ENCODE measurements around the gene PLEKHG4B.

PLEKHG4B gene

DNA sequence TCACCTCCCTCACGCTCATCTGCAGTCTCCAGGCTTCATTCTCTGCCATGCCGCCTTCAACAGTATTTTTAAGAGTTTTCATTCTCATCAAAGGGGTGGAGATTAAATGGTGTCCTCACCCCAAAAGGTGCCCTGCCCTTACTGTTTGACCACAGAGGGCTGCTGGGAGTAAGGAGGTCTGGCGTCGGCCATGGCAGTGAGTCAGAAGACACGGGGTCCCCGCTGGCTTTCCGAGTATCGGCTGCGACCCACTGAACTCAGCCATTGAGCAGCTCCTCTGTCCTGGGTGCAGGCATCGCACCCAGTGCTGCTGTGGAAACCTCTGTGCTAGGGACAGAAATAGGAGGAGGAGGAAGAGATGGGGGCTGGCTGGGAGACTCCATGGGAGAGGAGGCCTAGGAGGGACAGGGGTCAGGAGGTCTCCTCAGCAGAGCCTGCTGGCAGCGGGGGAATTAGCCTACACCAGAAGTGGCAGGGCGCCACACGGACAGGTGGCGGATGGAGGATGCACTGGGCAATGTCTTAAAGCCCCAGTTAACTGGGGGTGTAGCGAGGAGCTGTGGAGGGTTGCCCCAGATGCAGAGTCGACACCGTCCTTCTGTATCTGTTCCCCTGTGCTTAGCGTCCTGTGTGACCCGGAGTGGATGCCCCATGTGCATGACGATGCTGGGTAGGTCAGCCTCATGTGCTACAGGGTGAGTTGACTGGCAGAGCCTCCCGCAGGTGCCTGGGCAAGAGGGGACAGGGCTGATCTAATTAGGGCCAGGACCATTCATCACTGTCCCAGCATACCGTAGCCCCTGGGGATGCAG is 15.4 kb upstream of the PLEKHG4B start:
- no peak for DNase-seq (ENCODE audit: low spot score)

DNA sequence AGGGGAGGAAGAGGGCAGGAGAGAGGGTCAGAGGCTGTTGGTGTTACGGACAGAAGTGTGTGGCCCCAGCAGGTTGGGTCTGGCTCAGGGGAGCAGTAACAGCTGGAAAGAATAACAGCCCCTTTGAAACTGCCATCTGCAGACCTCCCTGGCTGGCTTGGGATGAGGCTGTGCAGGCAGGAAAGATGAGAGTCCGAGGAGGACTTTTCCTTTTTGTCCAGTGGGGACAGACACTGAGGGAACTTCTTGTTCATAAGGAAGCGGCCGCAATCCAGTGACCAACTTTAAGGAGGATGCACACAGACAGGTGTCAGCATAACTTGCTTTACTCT is 14.8 kb upstream of the PLEKHG4B start:
- DNase-seq (ENCODE audit: low spot score), result no peak

DNA sequence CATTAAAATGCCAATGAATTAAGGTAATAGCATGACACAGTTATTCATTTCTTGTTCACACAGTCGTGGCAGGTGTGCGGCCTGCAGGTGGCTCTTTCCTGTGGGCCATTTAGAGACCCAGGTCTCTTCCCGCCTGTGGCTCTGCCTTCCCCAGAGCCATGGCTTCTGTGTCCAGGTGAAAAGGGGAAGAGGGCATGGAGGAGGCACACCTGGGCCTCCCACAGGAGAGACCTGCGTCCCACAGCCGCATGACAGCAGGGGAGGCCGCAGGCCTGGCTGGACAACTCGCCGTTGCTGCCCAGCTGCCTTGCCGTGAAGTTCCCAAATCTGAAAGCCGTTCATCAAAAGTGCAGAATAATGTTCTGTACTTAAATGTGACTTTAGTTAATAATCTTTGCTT is 14.4 kb upstream of the PLEKHG4B start:
- no peak for DNase-seq (ENCODE audit: low spot score)

DNA sequence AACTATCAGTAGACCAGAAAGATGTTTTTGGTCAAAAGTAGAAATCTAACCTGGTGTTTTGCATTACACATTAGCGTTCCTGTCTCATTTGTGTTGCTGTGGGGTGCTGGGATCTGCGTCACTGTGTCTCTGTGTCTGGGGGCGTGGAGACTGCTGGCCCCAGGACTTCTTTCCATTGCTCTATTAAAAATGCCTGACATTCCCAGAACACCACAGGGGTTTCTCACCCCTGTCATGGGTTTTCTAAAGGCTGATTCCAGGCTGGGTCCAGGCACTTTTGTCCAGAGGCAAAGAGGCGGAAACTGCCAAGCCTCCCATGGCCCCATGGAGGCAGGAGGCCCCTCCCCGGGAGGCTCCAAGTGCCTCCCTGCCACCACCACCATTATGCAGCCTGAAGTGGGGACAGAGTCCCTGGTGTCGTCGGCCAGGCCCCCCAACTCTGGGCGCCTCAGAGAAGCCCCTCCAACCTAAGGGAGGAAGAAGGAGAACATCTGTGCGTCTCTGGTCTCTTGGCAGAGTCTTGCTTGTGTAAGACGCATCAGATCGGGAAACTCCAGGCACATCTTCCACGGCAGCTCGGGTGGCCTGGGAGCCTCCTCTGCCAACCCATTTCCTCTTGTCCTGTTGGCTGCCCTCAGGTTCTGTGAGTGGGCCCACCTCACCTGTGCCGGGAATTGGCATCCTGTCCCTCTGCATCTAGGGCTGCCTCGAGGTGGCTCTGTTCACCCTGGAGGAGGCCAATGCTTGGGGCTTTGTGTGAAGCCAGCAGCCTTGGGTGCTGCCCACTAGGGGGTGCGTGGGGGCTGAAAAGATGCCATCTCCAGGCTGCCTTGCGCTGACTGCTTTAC is 13.8 kb upstream of the PLEKHG4B start:
- peak; percentile 2 for DNase-seq (ENCODE audit: low spot score)

DNA sequence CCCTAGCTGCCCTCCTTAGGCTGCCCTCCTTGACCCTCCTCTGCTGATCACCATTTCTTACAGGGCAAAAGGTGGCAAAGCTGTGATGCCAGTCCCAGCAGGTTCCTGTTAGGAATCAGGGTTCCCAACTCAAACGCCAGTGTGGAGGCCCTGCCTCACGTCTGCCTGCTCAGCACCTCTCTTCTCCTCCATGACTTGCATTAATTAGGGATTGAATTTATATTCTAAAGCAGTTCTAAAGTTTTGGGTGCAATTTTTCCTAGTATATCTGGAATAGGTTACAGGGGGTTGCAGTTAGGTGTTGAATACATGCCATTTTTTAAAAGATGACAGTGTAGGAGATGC is 13.2 kb upstream of the PLEKHG4B start:
- no peak for DNase-seq (ENCODE audit: low spot score)

DNA sequence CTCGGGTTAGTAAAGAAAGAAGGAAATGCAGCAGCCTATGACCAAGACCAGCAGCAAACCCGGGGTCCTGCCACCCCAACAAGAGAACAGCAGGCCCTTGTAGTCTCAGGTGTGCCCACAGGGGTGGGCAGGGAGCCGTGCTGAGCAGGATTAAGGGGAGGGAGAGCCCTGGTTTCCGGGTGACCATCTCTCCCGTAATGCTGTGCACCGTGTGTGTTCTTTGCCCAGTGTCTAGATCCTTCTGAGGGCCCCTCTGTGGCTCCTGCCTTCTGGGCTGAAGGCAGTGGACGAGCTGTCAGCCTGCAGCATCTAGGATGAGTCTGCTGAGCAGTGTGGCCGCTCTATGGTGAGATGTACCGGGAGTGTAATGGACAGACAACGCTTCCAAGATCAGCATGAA is 12.7 kb upstream of the PLEKHG4B start:
- no peak for DNase-seq (ENCODE audit: low spot score)

DNA sequence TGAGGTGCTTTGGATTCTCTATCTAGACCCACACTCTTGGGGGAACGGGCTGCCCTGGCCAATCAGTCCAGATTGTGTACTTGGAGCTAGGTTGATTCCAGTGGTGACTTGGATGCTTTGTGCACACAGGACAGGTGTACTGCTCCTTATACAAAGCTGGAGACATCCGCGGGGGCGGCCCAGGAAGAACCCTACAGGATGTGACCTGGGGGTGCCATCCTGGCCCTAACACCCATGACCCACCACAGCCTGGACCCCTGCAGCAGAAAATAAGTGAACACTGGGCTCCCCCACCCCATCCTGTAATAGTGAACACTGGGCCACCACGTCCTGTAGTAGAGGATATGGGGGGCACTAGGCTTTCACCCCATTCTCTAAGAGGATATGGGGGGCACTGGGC is 12.1 kb upstream of the PLEKHG4B start:
- no peak for DNase-seq (ENCODE audit: low spot score)

DNA sequence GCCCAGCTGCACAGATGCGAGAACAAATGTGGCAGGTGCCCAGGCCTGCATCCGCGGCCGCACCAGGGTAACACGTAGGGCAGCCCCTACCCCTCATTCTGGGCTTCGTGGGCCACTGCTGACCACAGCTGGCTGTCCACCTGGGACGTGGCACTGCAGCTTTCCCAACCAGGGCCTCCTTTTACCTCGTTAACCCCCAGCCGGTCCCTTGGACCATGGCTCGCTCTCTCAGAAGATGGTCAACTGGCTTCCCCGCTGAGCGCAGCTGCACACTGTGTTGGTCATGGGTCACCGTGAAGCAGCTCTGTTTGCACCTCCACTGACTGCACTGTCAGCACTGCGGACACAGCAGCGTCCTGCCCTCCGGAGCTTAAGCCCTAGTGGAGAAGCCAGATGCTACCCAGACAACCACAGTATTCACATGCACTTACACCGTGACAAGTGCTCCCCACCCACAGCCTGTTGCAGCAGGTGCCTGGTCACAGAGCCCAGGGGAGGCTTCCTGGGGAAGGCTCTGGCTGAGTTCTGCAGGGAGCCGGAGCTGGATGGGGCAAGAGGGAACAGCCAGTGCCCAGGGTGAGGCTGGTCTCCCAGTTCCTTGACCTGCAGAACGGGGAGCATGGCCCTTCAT is 10.5 kb upstream of the PLEKHG4B start:
- no peak for DNase-seq (ENCODE audit: low spot score)

DNA sequence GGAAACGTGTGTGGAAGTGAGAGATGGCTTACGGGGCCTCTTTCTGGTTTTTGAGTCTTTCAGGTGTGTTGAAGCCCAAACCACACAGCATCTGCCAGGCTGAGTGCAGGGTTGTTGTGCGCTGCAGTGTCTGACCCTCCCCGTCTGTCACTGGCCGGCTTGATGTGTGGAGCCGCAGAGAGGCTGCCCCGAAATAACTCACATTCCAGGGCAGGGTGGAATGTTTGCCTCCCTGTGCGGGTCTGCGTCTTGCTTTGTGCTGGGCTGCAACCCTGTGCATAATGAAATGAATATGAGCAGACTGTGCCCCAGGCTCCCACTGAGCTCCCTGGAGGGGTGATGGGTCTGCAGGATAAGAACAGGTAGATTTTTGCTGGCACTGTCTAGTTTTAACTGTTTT is 9.9 kb upstream of the PLEKHG4B start:
- DNase-seq (ENCODE audit: low spot score), result no peak

DNA sequence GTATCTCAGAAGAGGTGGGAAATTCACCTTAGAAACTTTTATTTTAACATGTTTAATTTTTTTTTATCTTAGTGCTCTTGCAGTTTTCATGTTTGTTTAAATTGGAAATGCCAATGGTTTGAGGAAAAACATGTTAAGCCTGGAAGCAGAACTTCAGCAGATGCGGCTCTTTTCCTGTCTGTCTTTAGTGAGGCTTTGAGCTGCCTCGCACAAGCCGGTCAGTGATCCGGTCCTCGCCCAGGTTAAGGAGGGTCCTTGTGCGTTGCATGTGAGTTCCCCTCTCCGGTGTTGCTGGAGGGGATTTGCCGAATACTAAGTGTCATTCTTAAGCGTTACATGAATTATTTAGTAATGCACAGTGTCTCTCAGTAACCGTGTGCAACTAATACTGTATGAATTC is 9.4 kb upstream of the PLEKHG4B start:
- DNase-seq (ENCODE audit: low spot score), result no peak

DNA sequence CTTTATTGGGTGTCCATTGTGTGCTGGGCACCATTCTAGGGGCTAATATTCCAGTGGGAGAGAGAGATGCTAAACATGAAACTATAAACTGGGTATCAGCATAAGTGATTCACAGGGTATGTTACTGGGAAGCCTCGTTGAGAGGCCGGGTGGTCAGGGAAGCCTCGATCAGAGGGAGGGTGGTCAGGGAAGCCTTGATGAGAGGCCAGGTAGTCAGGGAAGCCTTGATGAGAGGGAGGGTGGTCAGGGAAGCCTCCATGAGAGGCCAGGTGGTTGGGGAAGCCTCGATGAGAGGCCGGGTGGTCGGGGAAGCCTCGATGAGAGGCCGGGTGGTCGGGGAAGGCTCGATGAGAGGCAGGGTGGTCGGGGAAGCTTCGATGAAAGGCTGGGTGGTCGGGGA is 8.9 kb upstream of the PLEKHG4B start:
- DNase-seq (ENCODE audit: low spot score), result no peak

DNA sequence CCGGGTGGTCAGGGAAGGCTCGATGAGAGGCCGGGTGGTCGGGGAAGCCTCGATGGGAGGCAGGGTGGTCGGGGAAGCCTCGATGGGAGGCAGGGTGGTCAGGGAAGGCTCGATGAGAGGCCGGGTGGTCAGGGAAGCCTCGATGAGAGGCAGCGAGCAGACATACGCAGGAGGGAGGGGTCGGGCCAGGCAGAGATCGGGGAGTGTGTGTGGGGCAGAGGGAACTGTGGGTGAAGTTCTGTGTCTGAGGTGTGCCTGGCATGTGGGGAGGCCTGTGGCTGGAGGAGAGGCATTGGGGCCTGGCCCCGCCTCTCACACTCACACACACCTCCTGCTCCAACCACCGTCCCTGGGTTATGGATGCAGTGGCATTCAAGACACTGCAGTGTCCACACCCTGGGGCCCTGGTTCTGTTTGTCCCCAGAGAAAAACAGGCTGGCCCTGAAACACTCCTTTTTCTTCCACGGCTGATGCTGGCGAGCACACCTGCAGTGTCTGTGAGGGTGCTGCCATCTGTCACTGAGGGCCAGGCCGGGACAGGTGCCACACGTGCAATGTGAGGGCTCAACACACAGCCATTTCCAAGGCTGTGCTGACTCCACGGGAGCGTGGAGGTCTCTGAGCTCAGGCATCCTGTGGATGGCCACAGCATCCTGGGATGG is 6.5 kb upstream of the PLEKHG4B start:
- no peak for DNase-seq (ENCODE audit: low spot score)

DNA sequence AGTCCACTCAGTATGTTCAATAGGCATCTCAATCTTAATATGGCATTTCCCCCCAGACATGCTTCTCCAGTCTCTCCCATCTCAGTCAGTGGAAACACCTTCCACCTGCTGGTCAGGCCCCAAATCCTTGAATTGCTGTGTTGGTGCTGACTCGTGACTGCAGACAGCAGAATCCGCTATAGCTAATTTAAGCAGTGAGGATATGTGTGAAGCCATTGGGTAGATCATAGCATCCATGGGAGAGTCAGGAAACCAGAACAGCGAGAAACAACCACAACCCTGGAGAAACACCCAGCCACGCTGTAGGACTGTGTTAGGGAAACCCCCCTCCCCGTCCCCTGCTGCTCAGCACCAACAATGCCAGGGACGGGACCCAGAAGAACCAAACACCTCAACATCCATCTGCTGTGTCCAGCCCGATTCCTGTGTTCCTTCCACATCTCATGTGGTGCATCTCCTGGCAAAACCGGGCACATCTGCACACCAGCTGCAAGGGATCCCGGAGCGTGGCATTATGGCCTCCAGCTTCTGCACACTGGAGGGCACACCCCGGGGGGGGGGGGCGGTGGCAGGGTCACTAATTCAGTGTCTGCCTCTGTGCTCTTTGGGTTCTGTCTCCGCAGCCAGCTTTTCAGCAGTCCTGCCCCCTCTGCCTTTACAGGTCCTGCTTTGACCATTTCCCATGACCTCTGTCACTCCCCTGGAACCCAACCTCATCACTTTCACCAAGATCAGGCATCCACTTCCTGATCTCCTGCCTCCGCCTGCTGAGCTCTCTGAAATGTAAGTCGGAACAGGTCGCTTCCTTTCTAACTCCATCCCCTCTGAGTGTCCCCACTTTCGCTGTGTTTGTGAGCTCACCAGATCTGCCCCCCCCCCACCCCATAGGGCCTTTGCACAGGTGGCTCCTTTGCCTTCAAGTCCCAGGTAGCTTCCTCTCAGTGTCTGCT is 2.4 kb upstream of the PLEKHG4B start:
- DNase-seq (ENCODE audit: low spot score), result no peak

DNA sequence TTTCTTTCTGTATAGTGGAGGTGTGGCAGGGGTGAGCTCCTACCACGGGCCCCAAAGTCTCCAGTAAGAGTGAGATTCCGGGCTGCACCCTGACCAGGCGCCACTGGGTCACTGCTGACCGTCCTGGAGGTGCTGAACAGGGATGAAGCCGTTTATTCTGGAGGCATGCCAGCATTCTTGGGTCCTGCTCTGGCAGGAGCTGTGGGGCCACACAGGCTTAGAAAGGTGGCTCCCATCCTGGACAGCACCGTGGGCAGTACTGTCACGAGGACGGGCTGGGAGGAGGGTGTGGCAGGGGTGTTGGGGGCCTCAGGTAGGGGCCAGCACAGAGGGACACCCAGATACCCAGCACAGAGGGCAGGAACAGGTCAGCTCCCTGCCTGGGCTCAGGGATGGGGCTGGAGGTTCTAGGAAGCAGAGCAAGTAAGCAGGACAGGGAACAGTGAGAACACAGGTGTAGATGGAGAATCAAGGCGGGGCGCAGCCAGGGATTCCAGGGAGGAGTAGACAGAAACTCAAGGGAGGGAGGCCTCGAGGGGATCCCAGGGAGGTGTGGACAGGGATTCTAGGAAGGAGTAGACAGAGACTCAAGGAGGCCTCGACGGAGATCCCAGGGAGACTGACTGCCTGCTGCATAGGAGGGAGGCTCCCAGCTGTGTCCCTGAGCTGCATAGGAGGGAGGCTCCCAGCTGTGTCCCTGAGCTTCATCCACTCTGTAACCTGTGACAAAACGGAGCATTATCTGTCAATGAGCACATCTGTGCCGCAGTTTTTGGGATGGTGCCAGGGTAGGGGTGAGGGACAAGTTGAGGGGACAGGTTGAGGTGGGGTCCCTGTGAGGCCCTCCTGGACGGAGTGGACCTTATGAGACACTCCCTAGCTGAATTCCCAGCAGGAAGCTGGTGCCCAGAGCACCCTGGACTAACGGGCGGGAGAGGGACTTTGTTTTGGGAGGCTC is 1.1 kb upstream of the PLEKHG4B start:
- no peak for DNase-seq (ENCODE audit: low spot score)

DNA sequence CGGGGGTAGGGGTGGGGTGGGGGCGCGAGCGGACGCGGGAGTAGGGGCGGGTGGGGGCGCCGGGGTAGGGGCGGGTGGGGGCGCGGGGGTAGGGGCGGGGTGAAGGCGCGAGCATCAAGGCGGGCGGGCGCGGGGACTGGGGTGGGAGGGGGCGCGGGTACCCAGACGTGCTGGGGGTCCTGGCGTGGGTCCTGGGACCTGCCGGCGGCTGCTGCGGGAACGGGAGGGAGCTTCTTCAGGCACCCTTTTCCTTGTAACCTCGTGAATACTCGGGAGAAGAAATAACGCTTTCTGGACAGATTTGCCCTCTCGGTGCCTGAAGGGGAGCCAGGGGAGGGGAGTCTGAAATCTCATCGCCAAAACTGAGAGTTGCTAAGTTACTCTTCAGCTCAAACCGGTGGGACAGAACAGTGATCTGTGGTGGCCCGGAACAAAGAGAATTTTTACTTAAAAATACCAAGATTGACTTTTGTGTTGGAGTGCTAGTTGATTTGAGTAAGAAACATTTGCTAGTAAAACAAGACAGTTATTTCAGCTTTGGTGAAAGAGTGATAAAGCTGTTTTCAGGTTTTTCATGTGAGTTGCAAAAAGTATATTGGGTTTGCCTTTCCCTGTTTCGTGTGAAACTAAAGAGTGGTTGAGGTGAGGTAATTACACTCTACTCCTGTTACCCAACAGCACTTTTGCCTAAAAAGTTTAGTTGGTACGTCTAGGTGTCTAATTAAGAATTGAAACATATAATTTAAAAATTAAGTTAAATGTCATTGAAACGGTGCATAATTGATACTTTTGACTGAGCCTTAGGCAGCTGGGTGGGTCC is 643 bp downstream of the PLEKHG4B start:
- DNase-seq (ENCODE audit: low spot score), result no peak

DNA sequence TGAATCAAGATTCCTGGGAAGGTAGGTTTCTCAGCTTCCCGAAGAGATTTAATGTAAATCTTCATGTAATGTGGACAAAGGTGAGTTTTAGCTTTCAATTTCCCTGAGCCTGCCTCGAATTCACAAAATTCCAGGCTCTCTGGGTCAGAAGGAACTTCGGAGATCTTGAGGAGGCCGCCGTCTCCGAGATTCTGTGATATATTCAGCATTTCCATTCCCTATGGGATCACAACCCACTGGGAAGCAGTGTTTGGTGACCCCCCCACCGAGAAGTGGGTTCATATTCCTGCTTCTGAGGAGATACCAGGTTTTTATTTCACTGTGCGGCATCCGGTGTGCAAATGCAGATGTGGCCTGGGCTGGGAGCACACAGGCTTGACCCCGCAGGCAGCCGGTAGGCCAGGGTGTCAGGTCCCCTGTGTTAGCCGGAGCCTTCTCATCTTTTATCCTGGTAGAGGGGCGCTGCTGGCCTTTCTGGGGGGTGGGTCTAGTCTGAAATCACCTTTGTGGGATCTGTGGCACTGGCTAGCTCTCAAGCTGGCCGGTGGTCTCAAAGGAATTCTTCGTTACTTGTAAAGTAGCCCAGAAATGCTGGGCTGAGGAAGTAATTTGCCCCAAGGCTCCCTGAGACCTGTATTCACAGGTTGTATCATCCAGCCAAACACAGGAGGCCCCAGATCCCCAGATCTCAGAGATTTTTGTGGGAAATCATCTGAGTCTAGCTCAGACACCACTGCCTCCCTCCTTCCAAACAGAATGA is 1.4 kb downstream of the PLEKHG4B start:
- no peak for DNase-seq (ENCODE audit: low spot score)

DNA sequence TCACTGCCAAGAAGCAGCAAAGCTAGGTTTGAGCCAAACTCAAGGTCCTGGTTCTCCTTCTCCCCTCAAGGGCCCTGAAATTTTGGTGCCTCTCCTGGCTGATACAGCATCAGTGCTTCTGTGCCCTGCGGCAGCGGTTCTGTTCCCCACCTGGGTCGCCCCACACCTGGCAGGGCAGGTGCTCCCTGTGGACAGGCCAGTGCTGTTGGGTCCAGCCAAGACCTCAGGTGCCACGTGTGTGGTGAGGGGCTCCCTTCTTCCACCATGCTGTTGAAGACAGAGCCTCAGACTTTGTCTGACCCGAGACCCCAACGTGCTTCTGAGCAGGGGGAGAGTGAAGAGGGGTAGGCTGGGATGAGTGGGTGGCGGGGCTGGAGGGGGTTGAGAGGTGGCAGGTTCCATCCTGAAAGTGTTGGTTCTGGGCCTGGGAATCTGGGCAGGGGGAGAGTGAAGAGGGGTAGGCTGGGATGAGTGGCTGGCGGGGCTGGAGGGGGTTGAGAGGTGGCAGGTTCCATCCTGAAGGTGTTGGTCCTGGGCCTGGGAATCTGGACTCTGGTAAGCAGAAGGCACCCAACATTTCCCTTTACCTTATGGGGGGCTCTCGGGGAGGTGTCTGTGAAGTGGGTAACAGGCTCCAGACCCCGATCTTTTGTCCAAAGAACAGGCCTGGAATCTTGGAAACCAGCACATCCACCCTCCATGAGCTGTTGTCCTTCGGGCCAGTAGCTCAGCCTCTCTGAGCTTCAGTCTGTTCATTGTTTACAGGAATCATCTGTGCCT is 2.3 kb downstream of the PLEKHG4B start:
- no peak for DNase-seq (ENCODE audit: low spot score)
